Activated B cell treated with CpG ODN at 0.5 μM for 24 hours (primary cell): ENCODE data around the gene LRP2BP. TPM values are rescaled to one million over a fixed set of nuclear protein-coding genes. Genes with fewer than 3 reads are reported as not detected.
"Not testable (repeated sequence)": the region's sequence is repeated elsewhere in the genome, so short reads cannot be mapped to it uniquely, and the experiment has no call there.

Experiments
- ATAC-seq: fragments of 200-7000 bp; cut with Tn5 transposase; one replicate; pipeline ENCODE4 v1.10.0; 2021; ENCODE audit warnings: low read depth, mild to moderate bottlenecking, moderate library complexity
- CTCF ChIA-PET: fragments of 350-600 bp; sonication (Branson Sonifier 250); formaldehyde crosslinking; loops from one replicate; lab custom pipeline; 2021; ENCODE audit warnings: antibody characterized with exemption; lab: Charles Lee
- POLR2A ChIA-PET: fragments of 350-600 bp; sonication (Branson Sonifier 250); formaldehyde crosslinking; loops from one replicate; lab custom pipeline; 2021; ENCODE audit warnings: antibody characterized with exemption; lab: Charles Lee
- DNase-seq: peaks from one replicate; pipeline ENCODE4 v3.0.0; 2022
- H3K27ac Mint-ChIP-seq: one replicate; pipeline ENCODE4 v1.8.0; 2020; ENCODE audit warnings: mixed read lengths
- H3K27me3 Mint-ChIP-seq: one replicate; pipeline ENCODE4 v1.8.0; 2021; ENCODE audit warnings: mixed read lengths
- H3K36me3 Mint-ChIP-seq: one replicate; pipeline ENCODE4 v1.8.0; 2021; ENCODE audit warnings: low read depth, mixed read lengths
- H3K4me1 Mint-ChIP-seq: one replicate; pipeline ENCODE4 v1.8.0; 2021; ENCODE audit warnings: mixed read lengths
- H3K4me3 Mint-ChIP-seq: one replicate; pipeline ENCODE4 v1.8.0; 2020; ENCODE audit warnings: mild to moderate bottlenecking, mixed read lengths
- H3K9me3 Mint-ChIP-seq: one replicate; pipeline ENCODE4 v1.8.0; 2020; ENCODE audit warnings: mixed read lengths
- CTCF ChIP-seq: fragments of 200-600 bp; IDR thresholded peaks from one replicate; pipeline ENCODE4 v1.8.0; 2022; ENCODE audit warnings: antibody characterized with exemption, mild to moderate bottlenecking
- intact Hi-C: fragments of 100-400 bp; cut with micrococcal nuclease; formaldehyde crosslinking; loops from one replicate; pipeline ENCODE4 v1.15.1; 2024
- total RNA-seq: library from RNA; stranded (reverse); gene quantifications from 2 replicates; pipeline ENCODE4 v1.2.3, GENCODE V29; 2022

The LRP2BP gene
- total RNA-seq, 1 donor from 2014 or later: 0.75 TPM

GRCh38 chr4:185334326-185334725 lies 61.4 kb downstream of the LRP2BP start:
- Mint-ChIP-seq H3K9me3 (no peaks in the 10 kb centered on the region), H3K27me3 (no peaks in the 10 kb centered on the region), H3K36me3 (peaks cover 73% of the 10 kb centered on the region), H3K4me3 (no peak overlapping the region), H3K4me1 (peaks cover 25% of the 10 kb centered on the region), H3K27ac (no peak overlapping the region)
- DNase-seq (no peak), ATAC-seq (no peak)
- POLR2A ChIA-PET: no interaction called here
- CTCF ChIA-PET: no interaction called here
- TF ChIP-seq CTCF: no peak
- intact Hi-C loops: no loop called here

- no peaks in the 10 kb centered on the region for H3K27me3 Mint-ChIP-seq
- TF ChIP-seq CTCF: no peak
- CTCF ChIA-PET: no interaction called here
- peaks cover 74% of the 10 kb centered on the region for H3K36me3 Mint-ChIP-seq
- intact Hi-C loops: no loop called here
- ATAC-seq: no peak
- H3K4me1 Mint-ChIP-seq: peaks cover 23% of the 10 kb centered on the region
- POLR2A ChIA-PET: no interaction called here
- H3K27ac Mint-ChIP-seq: peak overlapping the region; percentile 13
- no peak overlapping the region for H3K4me3 Mint-ChIP-seq
- H3K9me3 Mint-ChIP-seq: no peaks in the 10 kb centered on the region
- no peak for DNase-seq
These were observed 62.9 kb downstream of the LRP2BP start for GRCh38 chr4:185332575-185333464.

GRCh38 chr4:185329879-185330510 lies 65.7 kb downstream of the LRP2BP start:
- DNase-seq, intact Hi-C loops, H3K4me1 Mint-ChIP-seq, H3K4me3 Mint-ChIP-seq, ATAC-seq, POLR2A ChIA-PET, H3K27ac Mint-ChIP-seq, CTCF ChIA-PET, H3K27me3 Mint-ChIP-seq, H3K9me3 Mint-ChIP-seq: not testable (repeated sequence)
- peaks cover 57% of the 10 kb centered on the region for H3K36me3 Mint-ChIP-seq

- Mint-ChIP-seq H3K4me3 (no peak overlapping the region), H3K27me3 (no peaks in the 10 kb centered on the region), H3K9me3 (no peaks in the 10 kb centered on the region), H3K36me3 (peaks cover 58% of the 10 kb centered on the region), H3K27ac (no peak overlapping the region), H3K4me1 (peaks cover 5% of the 10 kb centered on the region)
- ATAC-seq (no peak), DNase-seq (no peak)
- ChIA-PET POLR2A (no interaction called here), CTCF (no interaction called here)
- TF ChIP-seq CTCF: no peak
- intact Hi-C loops: no loop called here
These were observed 67.1 kb downstream of the LRP2BP start for GRCh38 chr4:185328586-185328985.

- POLR2A ChIA-PET, H3K9me3 Mint-ChIP-seq, H3K4me3 Mint-ChIP-seq, H3K27me3 Mint-ChIP-seq, CTCF ChIA-PET, H3K27ac Mint-ChIP-seq, H3K4me1 Mint-ChIP-seq, ATAC-seq, DNase-seq: not testable (repeated sequence)
- peaks cover 54% of the 10 kb centered on the region for H3K36me3 Mint-ChIP-seq
- intact Hi-C loops: loop anchor here (2.0 kb wide), 1 partner anchor 15 kb away; no protein-coding TSS in a partner anchor
These were observed 70.0 kb downstream of the LRP2BP start for GRCh38 chr4:185325721-185326120.

- H3K4me3 Mint-ChIP-seq, ATAC-seq, DNase-seq, POLR2A ChIA-PET, intact Hi-C loops, H3K4me1 Mint-ChIP-seq, H3K27ac Mint-ChIP-seq, CTCF ChIA-PET, H3K9me3 Mint-ChIP-seq, H3K27me3 Mint-ChIP-seq: not testable (repeated sequence)
- H3K36me3 Mint-ChIP-seq: peaks cover 50% of the 10 kb centered on the region
These were observed 71.4 kb downstream of the LRP2BP start for GRCh38 chr4:185324361-185324760.
